Heart right ventricle (tissue), 16 donors: ENCODE measurements around the gene TAF5L. TPM values are rescaled to one million over a fixed set of nuclear protein-coding genes. Genes with fewer than 3 reads are reported as not detected.

Experiments used
- ATAC-seq, 8 donors: fragments of 200-7000 bp; cut with Tn5 transposase; one replicate each; pipeline ENCODE4 v1.9.1; 2020; ENCODE audit warnings: mild to moderate bottlenecking in 8 of 8, moderate library complexity in 8 of 8, moderate number of reproducible peaks in 1 of 8
- DNase-seq, 2 donors: peaks; one replicate each; pipeline ENCODE4 v3.0.0-alpha.2; 2020
- H3K27ac ChIP-seq, 10 donors: fragments of 200-600 bp; sonication (generic) in 2 of 10; one replicate each; pipeline versions ENCODE4 v1.5.0 to v1.8.0; 2020 to 2022; ENCODE audit warnings: mild to moderate bottlenecking in 3 of 10
- H3K27me3 ChIP-seq, 7 donors: fragments of 200-600 bp; one replicate each; pipeline ENCODE4 v1.8.0; 2021 to 2022; ENCODE audit warnings: mild to moderate bottlenecking in 2 of 7
- H3K36me3 ChIP-seq, 9 donors: fragments of 200-600 bp; sonication (generic) in 1 of 9; one replicate each; pipeline versions ENCODE4 v1.5.0 to v1.8.0; 2020 to 2022; ENCODE audit warnings: mild to moderate bottlenecking in 2 of 9
- H3K4me1 ChIP-seq, 9 donors: fragments of 200-600 bp; sonication (generic) in 1 of 9; one replicate each; pipeline versions ENCODE4 v1.5.0 to v1.8.0; 2020 to 2022; ENCODE audit warnings: mild to moderate bottlenecking in 4 of 9
- H3K4me3 ChIP-seq, 10 donors: fragments of 200-600 bp; sonication (generic) in 2 of 10; one replicate each; pipeline versions ENCODE4 v1.5.0 to v1.8.0; 2020 to 2022; ENCODE audit warnings: mild to moderate bottlenecking in 7 of 10, moderate library complexity in 2 of 10
- H3K9me3 ChIP-seq, 11 donors: fragments of 200-600 bp in 10 of 11; sonication (generic) in 2 of 11; one replicate each; pipeline versions ENCODE4 v1.5.0 to v1.8.0; 2013 to 2022; ENCODE audit warnings: mild to moderate bottlenecking in 2 of 11, control low read depth in 1 of 11, moderate library complexity in 1 of 11
- CTCF ChIP-seq, 9 donors: fragments of 200-600 bp; sonication (generic) in 2 of 9; IDR thresholded peaks; one replicate each; pipeline versions ENCODE4 v1.5.0 to v1.8.0; 2021 to 2022; ENCODE audit warnings: antibody characterized with exemption in 9 of 9, mild to moderate bottlenecking in 5 of 9, moderate library complexity in 1 of 9
- WGBS, 2 donors: extraction: QIAGEN DNeasy Blood & Tissue Kit; methylation state at CpG; one replicate each; pipeline ENCODE4 v1.1.7; 2013; ENCODE audit warnings: inconsistent platforms in 1 of 2; 5-methylcytosine and 5-hydroxymethylcytosine counted together
- intact Hi-C, 10 donors: fragments of 100-400 bp; cut with DNase I; formaldehyde crosslinking; loops; one replicate each; pipeline versions ENCODE4 v1.11.1 to v1.14.2; 2022
- polyA plus RNA-seq, 2 donors: library from polyadenylated mRNA; stranded (reverse); fragments of 200-250 nt; gene quantifications; one replicate each; pipeline ENCODE4 v1.2.3, GENCODE V29; 2013
- total RNA-seq, 10 donors: library from RNA; stranded (reverse); fragmentation: NEBNext Ultra II Directional in 3 of 10; extraction: Animal tissue kit (Norgen Biotek cat#: 25700) in 3 of 10; gene quantifications; one replicate each; pipeline versions ENCODE4 v1.2.1 to v1.2.4, GENCODE V29; 2021 to 2023
- donor health status: Arrhythmogenic right ventricular cardiomyopathy.
- donor health status: ischemic (EF 13 %, LVEDD 7.1; RV severe dilation, severe dysfunction).
- donor health status: healthy with polysubstance abuse.
- donor health status: DM: no; HTN: yes; CAD: no.
- donor health status: DM: no; HTN: no; CAD: no.
- donor health status: ischemic (EF 25% LVEDD 6.9; RV normal size, moderate dysfunction).
- donor health status: ischemic (EF 25% LVEDD 5.7; RV mildly dilated, moderate dysfunction).
- donor health status: healthy.
- donor health status: DM: yes; HTN: yes; CAD: no.
- donor health status: Ischemic cardiomyopathy.
- donor health status: ischemic (EF 35%, LVEDD 5.7; RV mildly dilated, moderate dysfunction).
- donor health status: nonischemic (EF 11% LVEDD 7.7; RV severe dilation, severe dysfunction).
- donor health status: DM: yes; HTN: yes; CAD: no.
- donor health status: PGD.
- donor health status: ischemic (EF 29% LVEDD 5.4; RV normal size, mild dysfunction).
- donor health status: nonischemic (EF 23%, LVEDD 6.1; RV moderate dilation, normal function).

The TAF5L gene
- total and polyA plus RNA-seq, 12 donors, result 6.0 to 13.7 (median 10.9) TPM

DNA sequence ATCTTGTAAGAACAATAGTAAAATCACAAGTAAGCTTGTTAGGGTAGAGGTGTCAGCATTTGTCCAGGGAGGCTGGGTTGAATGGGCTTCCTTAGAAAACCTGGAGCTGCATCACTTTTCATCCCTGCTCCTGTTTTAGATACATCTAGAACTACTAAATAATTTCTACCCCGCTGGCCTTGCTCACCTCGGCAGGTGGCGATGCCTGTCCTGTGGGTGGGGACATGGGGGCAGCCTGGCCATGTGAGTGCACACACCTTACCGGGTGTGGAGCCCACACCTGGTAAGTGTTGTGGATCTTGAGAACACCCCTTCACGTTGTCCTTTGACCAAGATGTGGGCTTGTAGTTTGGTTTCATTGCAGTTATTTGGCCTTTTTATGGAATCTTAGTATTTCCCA lies 29.9 kb upstream of the TAF5L start:
- no peaks in the 10 kb centered on the region for H3K27me3 ChIP-seq
- H3K36me3 ChIP-seq, result peaks cover 0 to 97% (median 32%) of the 10 kb centered on the region in 9 donors
- intact Hi-C loops, result loop anchor here in 1 of 10 donors (5.0 kb wide), 1 partner anchor 822 kb away; no protein-coding TSS in a partner anchor
- ATAC-seq (no peak), DNase-seq (no peak)
- WGBS, 2 donors, result 92 to 94% methylated on average over 5 of the region's 5 CpGs
- no peak overlapping the region for H3K4me3 ChIP-seq
- H3K9me3 ChIP-seq, result no peaks in the 10 kb centered on the region
- H3K27ac ChIP-seq, result no peak overlapping the region
- TF ChIP-seq CTCF (IDR thresholded peaks at IDR 0.05), result no peak
- no peaks in the 10 kb centered on the region for H3K4me1 ChIP-seq

- no peaks in the 10 kb centered on the region for H3K27me3 ChIP-seq
- TF ChIP-seq CTCF (IDR thresholded peaks at IDR 0.05), result no peak
- H3K4me1 ChIP-seq, result no peaks in the 10 kb centered on the region
- H3K36me3 ChIP-seq, result peaks cover 0 to 100% (median 37%) of the 10 kb centered on the region in 9 donors
- H3K4me3 ChIP-seq, result no peak overlapping the region
- ATAC-seq (no peak), DNase-seq (no peak)
- 74 to 75% methylated on average over 1 of the region's 1 CpG for WGBS, 2 donors
- H3K27ac ChIP-seq, result no peak overlapping the region
- no peaks in the 10 kb centered on the region for H3K9me3 ChIP-seq
- intact Hi-C loops, result no loop called here
Observed at GRCh38 chr1:229653420-229653819, 27.5 kb upstream of the TAF5L start.

- no peak overlapping the region for H3K27ac ChIP-seq
- no peaks in the 10 kb centered on the region for H3K9me3 ChIP-seq
- no peak for TF ChIP-seq CTCF (IDR thresholded peaks at IDR 0.05)
- ATAC-seq, result no peak
- intact Hi-C loops, result no loop called here
- no peaks in the 10 kb centered on the region for H3K4me1 ChIP-seq
- H3K36me3 ChIP-seq, result peaks cover 0 to 100% (median 48%) of the 10 kb centered on the region in 9 donors
- WGBS, 2 donors, result 97 to 99% methylated on average over 3 of the region's 3 CpGs
- no peak overlapping the region for H3K4me3 ChIP-seq
- no peaks in the 10 kb centered on the region for H3K27me3 ChIP-seq
- no peak for DNase-seq
Observed at GRCh38 chr1:229651546-229651945, 25.6 kb upstream of the TAF5L start.

DNA sequence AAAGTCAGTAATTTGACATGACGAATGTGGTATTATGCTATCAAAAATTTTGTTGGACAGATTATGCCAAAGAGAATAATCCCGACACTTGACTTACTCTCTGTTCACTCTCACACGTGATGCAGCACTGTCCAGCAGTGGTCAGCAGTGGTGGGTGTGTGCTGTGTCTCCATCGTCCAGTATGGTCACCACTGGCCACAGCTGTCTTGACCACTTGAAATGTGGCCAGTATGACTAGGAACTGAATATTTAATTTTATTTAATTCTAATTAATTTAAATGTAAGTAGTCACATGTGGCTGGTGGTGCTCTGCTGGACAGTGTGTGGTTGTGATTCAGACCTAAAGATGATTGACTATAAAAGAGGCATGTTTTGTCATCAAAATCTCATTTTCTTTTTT lies 24.1 kb upstream of the TAF5L start:
- Histone ChIP-seq H3K4me3 (no peak overlapping the region), H3K4me1 (no peaks in the 10 kb centered on the region), H3K27ac (no peak overlapping the region), H3K36me3 (peaks cover 0 to 100% (median 48%) of the 10 kb centered on the region in 9 donors), H3K27me3 (no peaks in the 10 kb centered on the region), H3K9me3 (no peaks in the 10 kb centered on the region)
- no peak for DNase-seq
- intact Hi-C loops, result no loop called here
- no peak for TF ChIP-seq CTCF (IDR thresholded peaks at IDR 0.05)
- 89 to 94% methylated on average over 4 of the region's 4 CpGs for WGBS, 2 donors
- no peak for ATAC-seq
